Esophagus muscularis mucosa (tissue), 4 donors: Measurements from ENCODE around the gene ELK3. TPM values are rescaled to one million over a fixed set of nuclear protein-coding genes. Genes with fewer than 3 reads are reported as not detected.

Source experiments
- DNase-seq: peaks from one replicate; pipeline ENCODE4 v3.0.0-alpha.2; 2017; ENCODE audit errors: extremely low spot score
- H3K27ac ChIP-seq, 4 donors: fragments of 200-600 bp; sonication (generic); replicated peaks in 1 of 4; 1 replicate in 3 of 4; 2 replicates in 1 of 4; pipeline ENCODE4 v1.5.1; 2016 to 2019; ENCODE audit warnings: mild to moderate bottlenecking in 1 of 4
- H3K27me3 ChIP-seq, 4 donors: fragments of 200-600 bp; sonication (generic); one replicate each; pipeline versions ENCODE4 v1.5.1 to v1.6.0; 2016 to 2019
- H3K36me3 ChIP-seq, 4 donors: fragments of 200-600 bp; sonication (generic); one replicate each; pipeline ENCODE4 v1.5.1; 2016 to 2019
- H3K4me1 ChIP-seq, 4 donors: fragments of 200-600 bp; sonication (generic); one replicate each; pipeline ENCODE4 v1.5.1; 2016 to 2019
- H3K4me3 ChIP-seq, 4 donors: fragments of 200-600 bp; sonication (generic); 1 replicate in 2 of 4; 2 replicates in 2 of 4; pipeline ENCODE4 v1.5.1; 2016 to 2019; ENCODE audit warnings: mild to moderate bottlenecking in 4 of 4, moderate library complexity in 1 of 4
- H3K9me3 ChIP-seq, 4 donors: fragments of 200-600 bp; sonication (generic); 1 replicate in 3 of 4; 2 replicates in 1 of 4; pipeline ENCODE4 v1.5.1; 2016 to 2019
- EP300 ChIP-seq: sonication (generic); formaldehyde crosslinking; IDR thresholded peaks from one replicate; pipeline ENCODE4 v1.6.1; 2017; ENCODE audit warnings: antibody characterized with exemption
- POLR2A ChIP-seq: fragments of 450-650 bp; IDR thresholded peaks from one replicate; pipeline ENCODE4 v1.6.1; 2017; ENCODE audit warnings: antibody characterized with exemption, moderate library complexity, mild to moderate bottlenecking, low read depth
- POLR2AphosphoS5 ChIP-seq, 2 donors: sonication (generic); formaldehyde crosslinking; IDR thresholded peaks; one replicate each; pipeline ENCODE4 v1.6.1; 2017; ENCODE audit warnings: antibody characterized with exemption in 2 of 2
- WGBS: methylation state at CpG from one replicate; pipeline ENCODE4 v1.1.5; 2018; 5-methylcytosine and 5-hydroxymethylcytosine counted together
- intact Hi-C: fragments of 100-400 bp; cut with DNase I; formaldehyde crosslinking; loops from one replicate; pipeline ENCODE4 v1.15.1; 2023
- total RNA-seq, 4 donors: library from RNA; depleted of rRNA; stranded (reverse); fragments of >200 nt; gene quantifications; one replicate each; pipeline versions ENCODE4 v1.1.0 to v1.2.1, GENCODE V29; 2016
- TF ChIP-seq, protein P1 (sequence below), 3 experiments: fragments of 200-600 bp in 2 of 3; fragments of 450-650 bp in 1 of 3; sonication (generic) in 2 of 3; IDR thresholded peaks; one replicate each; pipeline ENCODE4 v1.5.1; 2017 to 2019; ENCODE audit warnings: antibody characterized with exemption in 3 of 3, mild to moderate bottlenecking in 2 of 3, moderate library complexity in 1 of 3

The ELK3 gene
- total RNA-seq, 4 donors from 2014 or later: 13.7 to 26.9 (median 25.7) TPM

DNA sequence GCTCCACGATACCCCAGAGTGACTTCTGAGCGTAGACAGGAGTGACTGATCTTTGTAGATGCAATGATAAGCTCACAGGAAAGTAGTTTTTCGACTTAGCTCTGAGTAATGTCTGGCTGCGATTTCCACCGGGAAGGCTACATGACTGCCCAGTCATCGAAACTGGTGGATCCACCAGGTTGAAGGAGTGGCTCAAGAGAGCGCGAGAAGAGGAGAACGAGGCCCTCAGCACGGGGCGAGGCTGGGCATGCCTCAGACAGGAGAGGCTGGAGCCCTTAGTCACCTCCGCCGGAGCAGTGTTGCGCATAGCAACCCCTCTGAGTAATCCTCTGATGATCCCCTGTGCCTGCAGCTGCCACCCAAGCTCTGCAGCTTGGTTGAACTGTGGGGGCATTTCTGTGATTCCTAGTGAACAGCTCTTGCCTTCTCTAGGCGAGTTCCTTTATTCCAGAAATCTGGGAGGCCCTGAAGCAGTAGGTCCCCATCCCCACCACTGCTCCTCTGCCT lies 25.6 kb downstream of the ELK3 start:
- no peaks in the 10 kb centered on the region for H3K27me3 ChIP-seq
- peak overlapping the region in 3 of 4 donors; percentile 7 to 48 (median 43) for H3K27ac ChIP-seq
- no peak overlapping the region for H3K4me3 ChIP-seq
- 84% methylated on average over 15 of the region's 15 CpGs for WGBS
- peaks cover 53 to 65% (median 57%) of the 10 kb centered on the region in 4 donors for H3K4me1 ChIP-seq
- intact Hi-C loops: loop anchor here (5.0 to 10.0 kb wide), 3 partner anchors 183 to 298 kb away; partner anchors contain the start of genes CDK17 and CFAP54
- TF ChIP-seq POLR2AphosphoS5 (IDR thresholded peaks at IDR 0.05): peak in 1 of 2 donors; percentile 11
- no peak for TF ChIP-seq EP300
- H3K36me3 ChIP-seq: peaks cover 0 to 5% (median 0%) of the 10 kb centered on the region in 4 donors
- H3K9me3 ChIP-seq: no peaks in the 10 kb centered on the region
- DNase-seq: no peak

DNA sequence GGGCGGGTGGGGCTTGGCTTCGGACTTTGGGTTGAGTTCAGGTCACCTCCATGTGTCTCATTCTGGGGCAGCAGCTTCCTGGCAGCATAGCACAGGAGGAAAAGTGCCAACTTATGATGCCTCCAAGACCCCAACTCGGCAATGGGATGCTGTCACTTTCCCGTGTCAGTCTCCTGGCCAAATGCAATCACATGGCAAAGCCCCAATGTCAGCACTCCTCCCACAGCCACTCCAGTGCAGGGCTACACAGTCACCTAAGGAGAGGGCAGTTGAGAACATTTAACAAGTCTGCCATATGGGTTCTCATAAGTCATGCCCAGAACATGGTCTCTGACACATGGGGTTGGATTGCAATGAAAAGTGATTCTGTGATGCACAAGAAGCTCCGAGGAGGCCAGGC lies 26.7 kb downstream of the ELK3 start:
- Histone ChIP-seq H3K4me1 (peaks cover 54 to 65% (median 56%) of the 10 kb centered on the region in 4 donors), H3K4me3 (no peak overlapping the region), H3K9me3 (no peaks in the 10 kb centered on the region), H3K27me3 (no peaks in the 10 kb centered on the region), H3K27ac (no peak overlapping the region), H3K36me3 (peaks cover 0 to 12% (median 3%) of the 10 kb centered on the region in 4 donors)
- intact Hi-C loops: no loop called here
- no peak for DNase-seq
- 66% methylated on average over 2 of the region's 5 CpGs for WGBS
- TF ChIP-seq, protein P1, sequence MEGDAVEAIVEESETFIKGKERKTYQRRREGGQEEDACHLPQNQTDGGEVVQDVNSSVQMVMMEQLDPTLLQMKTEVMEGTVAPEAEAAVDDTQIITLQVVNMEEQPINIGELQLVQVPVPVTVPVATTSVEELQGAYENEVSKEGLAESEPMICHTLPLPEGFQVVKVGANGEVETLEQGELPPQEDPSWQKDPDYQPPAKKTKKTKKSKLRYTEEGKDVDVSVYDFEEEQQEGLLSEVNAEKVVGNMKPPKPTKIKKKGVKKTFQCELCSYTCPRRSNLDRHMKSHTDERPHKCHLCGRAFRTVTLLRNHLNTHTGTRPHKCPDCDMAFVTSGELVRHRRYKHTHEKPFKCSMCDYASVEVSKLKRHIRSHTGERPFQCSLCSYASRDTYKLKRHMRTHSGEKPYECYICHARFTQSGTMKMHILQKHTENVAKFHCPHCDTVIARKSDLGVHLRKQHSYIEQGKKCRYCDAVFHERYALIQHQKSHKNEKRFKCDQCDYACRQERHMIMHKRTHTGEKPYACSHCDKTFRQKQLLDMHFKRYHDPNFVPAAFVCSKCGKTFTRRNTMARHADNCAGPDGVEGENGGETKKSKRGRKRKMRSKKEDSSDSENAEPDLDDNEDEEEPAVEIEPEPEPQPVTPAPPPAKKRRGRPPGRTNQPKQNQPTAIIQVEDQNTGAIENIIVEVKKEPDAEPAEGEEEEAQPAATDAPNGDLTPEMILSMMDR (IDR thresholded peaks at IDR 0.05): no peak
- peak in 1 of 2 donors; percentile 6 for TF ChIP-seq POLR2AphosphoS5 (IDR thresholded peaks at IDR 0.05)

DNA sequence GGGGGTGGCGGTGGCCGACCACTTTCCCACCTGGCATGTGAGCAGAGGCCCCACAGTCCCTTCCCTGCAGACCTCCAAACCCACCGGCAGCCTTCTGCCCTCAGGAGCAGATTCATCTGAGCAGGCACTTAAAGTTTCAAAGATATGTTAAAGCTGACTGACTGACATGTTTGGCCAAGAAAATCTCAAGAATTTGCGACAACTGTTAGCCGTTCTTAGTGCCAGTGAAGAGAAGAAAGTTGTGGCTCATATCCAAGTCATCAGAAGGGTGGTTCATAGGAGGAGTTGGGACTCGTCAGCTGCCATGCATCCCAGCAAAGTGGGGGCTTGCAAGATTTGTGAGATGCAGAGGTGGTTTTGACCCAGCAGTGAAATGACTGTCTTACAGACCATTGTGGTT lies 27.2 kb downstream of the ELK3 start:
- peaks cover 50 to 65% (median 54%) of the 10 kb centered on the region in 4 donors for H3K4me1 ChIP-seq
- H3K36me3 ChIP-seq: peaks cover 0 to 16% (median 5%) of the 10 kb centered on the region in 4 donors
- no peak overlapping the region for H3K4me3 ChIP-seq
- TF ChIP-seq POLR2AphosphoS5 (IDR thresholded peaks at IDR 0.05) (no peak), POLR2A (no peak), EP300 (no peak)
- TF ChIP-seq, protein P1 (IDR thresholded peaks at IDR 0.05): no peak
- H3K27me3 ChIP-seq: no peaks in the 10 kb centered on the region
- no peak for DNase-seq
- intact Hi-C loops: no loop called here
- WGBS: 85% methylated on average over 6 of the region's 6 CpGs
- H3K27ac ChIP-seq: no peak overlapping the region
- no peaks in the 10 kb centered on the region for H3K9me3 ChIP-seq

DNA sequence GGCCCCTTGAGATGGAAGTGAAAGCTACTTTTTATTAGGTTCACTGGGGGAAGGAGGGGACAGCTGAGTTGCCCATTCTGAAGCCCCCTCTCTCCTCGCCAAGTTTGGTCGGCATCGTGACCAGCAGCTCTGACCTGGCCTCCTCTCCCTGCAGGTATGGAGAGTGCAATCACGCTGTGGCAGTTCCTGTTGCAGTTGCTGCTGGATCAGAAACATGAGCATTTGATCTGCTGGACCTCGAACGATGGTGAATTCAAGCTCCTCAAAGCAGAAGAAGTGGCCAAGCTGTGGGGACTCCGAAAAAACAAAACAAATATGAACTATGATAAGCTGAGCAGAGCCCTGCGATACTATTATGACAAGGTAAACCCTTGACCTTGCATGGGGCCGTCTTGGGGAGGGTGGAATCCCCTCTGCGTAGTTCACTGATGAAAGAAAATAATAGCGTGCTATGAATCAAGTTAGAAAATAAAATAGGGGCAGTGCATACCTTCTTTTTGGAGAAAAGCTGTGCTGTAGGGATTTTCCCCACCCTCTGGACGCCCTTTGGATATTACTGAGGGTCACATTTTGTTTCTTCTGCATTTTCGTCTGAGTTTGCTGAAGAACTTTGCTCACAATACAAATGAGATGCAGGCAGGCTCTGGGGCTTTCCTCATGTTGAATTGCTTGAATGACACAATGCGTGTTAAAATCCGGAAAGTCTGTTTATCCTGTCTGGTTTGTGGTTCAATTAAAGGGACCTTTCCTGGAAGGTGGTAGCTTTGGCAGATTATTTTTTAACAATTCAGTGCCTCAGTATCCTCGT lies 29.4 kb downstream of the ELK3 start:
- no peak for DNase-seq

DNA sequence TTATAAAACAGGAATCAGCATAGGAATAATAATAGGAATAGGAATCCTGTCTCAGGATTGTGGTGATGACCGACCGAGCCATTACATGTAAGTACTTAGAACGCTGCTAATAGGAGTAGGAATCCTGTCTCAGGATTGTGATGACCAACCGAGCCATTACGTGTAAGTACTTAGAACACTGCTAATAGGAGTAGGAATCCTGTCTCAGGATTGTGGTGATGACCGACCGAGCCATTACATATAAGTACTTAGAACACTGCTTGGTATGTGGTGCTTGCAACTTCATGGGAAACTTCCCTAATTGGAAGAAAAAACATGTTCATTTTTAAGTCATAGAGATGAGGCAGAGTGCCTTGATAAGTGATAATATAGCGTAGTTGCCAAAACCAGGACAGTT lies 30.0 kb downstream of the ELK3 start:
- no peaks in the 10 kb centered on the region for H3K27me3 ChIP-seq
- H3K36me3 ChIP-seq: peaks cover 0 to 16% (median 8%) of the 10 kb centered on the region in 4 donors
- peaks cover 54 to 71% (median 62%) of the 10 kb centered on the region in 4 donors for H3K4me1 ChIP-seq
- TF ChIP-seq, protein P1 (IDR thresholded peaks at IDR 0.05): no peak
- TF ChIP-seq EP300 (no peak), POLR2AphosphoS5 (IDR thresholded peaks at IDR 0.05) (no peak), POLR2A (no peak)
- no peak for DNase-seq
- no peak overlapping the region for H3K4me3 ChIP-seq
- 70% methylated on average over 8 of the region's 8 CpGs for WGBS
- no peaks in the 10 kb centered on the region for H3K9me3 ChIP-seq
- intact Hi-C loops: no loop called here
- H3K27ac ChIP-seq: peak overlapping the region; percentile 61 to 92 (median 72)

More for the DNA sequence above, 29.4 kb downstream of the ELK3 start:
- no peaks in the 10 kb centered on the region for H3K27me3 ChIP-seq
- peaks cover 0 to 16% (median 8%) of the 10 kb centered on the region in 4 donors for H3K36me3 ChIP-seq
- peak overlapping the region; percentile 61 to 92 (median 72) for H3K27ac ChIP-seq
- intact Hi-C loops: no loop called here
- no peaks in the 10 kb centered on the region for H3K9me3 ChIP-seq
- no peak overlapping the region for H3K4me3 ChIP-seq
- peaks cover 52 to 69% (median 61%) of the 10 kb centered on the region in 4 donors for H3K4me1 ChIP-seq
- TF ChIP-seq EP300 (no peak), POLR2AphosphoS5 (IDR thresholded peaks at IDR 0.05) (no peak), POLR2A (no peak)
- TF ChIP-seq, protein P1 (IDR thresholded peaks at IDR 0.05): no peak
- WGBS: 70% methylated on average over 16 of the region's 16 CpGs
